ENCODE measurements around the gene INPP5B. TPM values are rescaled to one million over a fixed set of nuclear protein-coding genes. Genes with fewer than 3 reads are reported as not detected.
A peak's percentile ranks its signal among the peaks of the same experiment; 100 is the strongest.

Gene INPP5B
- total and polyA plus RNA-seq, 9 of the 15 experiments (the other 6 are each of a cell fraction or from before 2014, with no cell fraction given) = 14.1 to 28.7 (median 20.9) TPM

GRCh38 chr1:37922767-37923550, 23.9 kb downstream of the INPP5B start (continued):
- TF ChIP-seq E2F6 (IDR thresholded peaks at IDR 0.05; ENCODE audit: borderline replicate concordance in 1 of 2, extremely low read depth in 1 of 2, insufficient read depth in 1 of 2, insufficient read length in 1 of 2, low read depth in 1 of 2, low read length in 1 of 2, poor library complexity in 1 of 2, severe bottlenecking in 1 of 2) (peak in 1 of 2 experiments; percentile 59), RBM14 (IDR thresholded peaks at IDR 0.05; ENCODE audit: borderline replicate concordance, insufficient read depth, low read depth, low read length) (no peak), SMC3 (conservative IDR thresholded peaks at IDR 0.05; ENCODE audit: insufficient read depth, low read depth, low read length) (no peak), FOXP1 (CRISPR knock-in tag; IDR thresholded peaks at IDR 0.05) (no peak), ZNF431 (CRISPR knock-in tag; IDR thresholded peaks at IDR 0.05) (no peak), PHB2 (IDR thresholded peaks at IDR 0.05; ENCODE audit: low read depth) (0 out of 2 replicates have a peak, but pooled peaks have one; percentile 25), DMBX1 (CRISPR knock-in tag; IDR thresholded peaks at IDR 0.05; ENCODE audit: borderline replicate concordance) (peak; percentile 79; the same call in 1 of the 2 replicates), PCBP1 (IDR thresholded peaks at IDR 0.05; ENCODE audit: low read depth, low read length, poor library complexity, severe bottlenecking) (no peak), HINFP (tag; conservative IDR thresholded peaks at IDR 0.05; ENCODE audit: low read depth) (no peak), POLR2A (conservative IDR thresholded peaks at IDR 0.05) (peak; percentile 53; the same call in 1 of the 2 replicates), SMAD1 (IDR thresholded peaks at IDR 0.05; ENCODE audit: low read depth, low read length, partially characterized antibody) (peak; percentile 30), RAD51 (IDR thresholded peaks at IDR 0.05; ENCODE audit: borderline replicate concordance, low read depth) (peak; percentile 40; the same call in 1 of the 2 replicates), U2AF2 (optimal IDR thresholded peaks at IDR 0.05; ENCODE audit: low read depth, low read length) (no peak), ZKSCAN8 (CRISPR knock-in tag; IDR thresholded peaks at IDR 0.05) (peak; percentile 83; the same call in 1 of the 2 replicates), ZNF75A (CRISPR knock-in tag; IDR thresholded peaks at IDR 0.05) (no peak), SPI1 (IDR thresholded peaks at IDR 0.05; ENCODE audit: borderline replicate concordance, low read depth, low read length) (peak; percentile 98), TOE1 (IDR thresholded peaks at IDR 0.05; ENCODE audit: borderline replicate concordance) (peak; percentile 59; the same call in 1 of the 2 replicates), TOE1 (CRISPR knock-in tag; IDR thresholded peaks at IDR 0.05; ENCODE audit: borderline replicate concordance, low read depth) (no peak), DEAF1 (CRISPR knock-in tag; IDR thresholded peaks at IDR 0.05) (no peak), FIP1L1 (IDR thresholded peaks at IDR 0.05; ENCODE audit: low read depth, low read length, poor library complexity, severe bottlenecking) (no peak), ZKSCAN3 (CRISPR knock-in tag; IDR thresholded peaks at IDR 0.05) (no peak), NCOR1 (IDR thresholded peaks at IDR 0.05) (peak; percentile 89), ZFX (CRISPR knock-in tag; IDR thresholded peaks at IDR 0.05) (peak; percentile 30; the same call in 1 of the 2 replicates), ELF4 (CRISPR knock-in tag; IDR thresholded peaks at IDR 0.05) (peak; percentile 94), FOS (IDR thresholded peaks at IDR 0.05; ENCODE audit: extremely low read depth, insufficient read length) (no peak)

All from K562 (cell line).